ENCODE measurements around the gene SLC47A1.
A peak's percentile ranks its signal among the peaks of the same experiment; 100 is the strongest.
"Not testable (repeated sequence)": the region's sequence is repeated elsewhere in the genome, so short reads cannot be mapped to it uniquely, and the experiment has no call there.

Gene SLC47A1

GRCh38 chr17:19533718-19534561 is at the start of gene SLC47A1:
SLC47A1 (plus strand) TSS chr17:19533854; CDS start chr17:19533940, 86 bp downstream.
- peak in 1 of 56 donors; percentile 16 for DNase-seq

GRCh38 chr17:19485800-19486340 is 47.8 kb upstream of the SLC47A1 start:
- DNase-seq = no peak

GRCh38 chr17:19486351-19487023 is 47.2 kb upstream of the SLC47A1 start:
- DNase-seq = peak in 34 of 56 donors; percentile 18 to 84 (median 54)

- no peak for DNase-seq
Measured at GRCh38 chr17:19487024-19487600, 46.5 kb upstream of the SLC47A1 start.

GRCh38 chr17:19492141-19492540 is 41.5 kb upstream of the SLC47A1 start:
- no peak for DNase-seq

GRCh38 chr17:19494961-19495806 is 38.5 kb upstream of the SLC47A1 start:
- DNase-seq = no peak

- no peak for DNase-seq
Measured at GRCh38 chr17:19495828-19496528, 37.7 kb upstream of the SLC47A1 start.

- no peak for DNase-seq
Measured at GRCh38 chr17:19497624-19498023, 36.0 kb upstream of the SLC47A1 start.

- no peak for DNase-seq
Measured at GRCh38 chr17:19501219-19501618, 32.4 kb upstream of the SLC47A1 start.

- no peak for DNase-seq
Measured at GRCh38 chr17:19502517-19502916, 31.1 kb upstream of the SLC47A1 start.

GRCh38 chr17:19505561-19505960 is 28.1 kb upstream of the SLC47A1 start:
- DNase-seq = not testable (repeated sequence)

- peak; percentile 23 to 96 (median 86) for DNase-seq
Measured at GRCh38 chr17:19507775-19508576, 25.7 kb upstream of the SLC47A1 start.

- DNase-seq = peak in 1 of 56 donors; percentile 60
Measured at GRCh38 chr17:19508577-19508867, 25.1 kb upstream of the SLC47A1 start.

- not testable (repeated sequence) for DNase-seq
Measured at GRCh38 chr17:19509281-19509852, 24.3 kb upstream of the SLC47A1 start.

GRCh38 chr17:19510903-19511302 is 22.8 kb upstream of the SLC47A1 start:
- no peak for DNase-seq

- DNase-seq = peak in 48 of 56 donors; percentile 10 to 83 (median 46)
Measured at GRCh38 chr17:19513897-19514488, 19.7 kb upstream of the SLC47A1 start.

- DNase-seq = no peak
Measured at GRCh38 chr17:19517699-19518098, 16.0 kb upstream of the SLC47A1 start.

- peak in 1 of 56 donors; percentile 27 for DNase-seq
Measured at GRCh38 chr17:19519388-19520291, 14.0 kb upstream of the SLC47A1 start.
